ENCODE measurements around the gene ARHGAP9.

The ARHGAP9 gene

DNA sequence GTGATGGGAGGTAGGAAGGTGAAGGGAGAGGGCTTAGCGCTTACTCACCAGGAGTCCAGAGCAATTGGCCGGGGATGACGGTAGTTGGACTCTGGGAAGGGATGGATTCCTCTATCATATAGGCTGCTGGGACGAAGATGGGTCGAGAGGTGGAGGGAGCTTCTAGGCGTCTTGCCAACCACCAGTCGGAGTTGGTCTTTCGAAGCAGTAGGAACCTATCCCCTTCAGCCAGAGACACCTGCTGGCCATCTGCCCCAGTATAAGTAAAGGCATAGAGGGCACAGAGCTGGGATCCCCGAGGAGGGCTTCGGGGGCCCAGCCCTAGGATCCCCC lies 657 bp downstream of the ARHGAP9 start:
- Histone ChIP-seq H3K9me2 (replicated peaks; ENCODE audit: control insufficient read depth, low read length) (no peaks in the 10 kb centered on the region), H3F3A (ENCODE audit: control insufficient read depth, insufficient read depth) (peaks cover 18% of the 10 kb centered on the region), H3K4me2 (ENCODE audit: low read length) (peak overlapping the region; percentile 98), H3K36me3 (ENCODE audit: control insufficient read depth, low read length) (peaks cover 23% of the 10 kb centered on the region), H3K9me3 (ENCODE audit: control insufficient read depth, insufficient read depth, low read length) (no peaks in the 10 kb centered on the region), H3K4me3 (ENCODE audit: low read length) (peak overlapping the region; percentile 90), H4K20me1 (ENCODE audit: control insufficient read depth, insufficient read depth, low read depth, low read length) (no peaks in the 10 kb centered on the region), H3K27ac (ENCODE audit: low read depth, low read length) (peak overlapping the region; percentile 97), H3K4me1 (ENCODE audit: control insufficient read depth, low read length) (peaks cover 67% of the 10 kb centered on the region), H3K79me2 (ENCODE audit: control insufficient read depth, low read length) (peaks cover 24% of the 10 kb centered on the region), H3K27me3 (ENCODE audit: control insufficient read depth, low read length) (no peaks in the 10 kb centered on the region)
- TF ChIP-seq, protein P1, sequence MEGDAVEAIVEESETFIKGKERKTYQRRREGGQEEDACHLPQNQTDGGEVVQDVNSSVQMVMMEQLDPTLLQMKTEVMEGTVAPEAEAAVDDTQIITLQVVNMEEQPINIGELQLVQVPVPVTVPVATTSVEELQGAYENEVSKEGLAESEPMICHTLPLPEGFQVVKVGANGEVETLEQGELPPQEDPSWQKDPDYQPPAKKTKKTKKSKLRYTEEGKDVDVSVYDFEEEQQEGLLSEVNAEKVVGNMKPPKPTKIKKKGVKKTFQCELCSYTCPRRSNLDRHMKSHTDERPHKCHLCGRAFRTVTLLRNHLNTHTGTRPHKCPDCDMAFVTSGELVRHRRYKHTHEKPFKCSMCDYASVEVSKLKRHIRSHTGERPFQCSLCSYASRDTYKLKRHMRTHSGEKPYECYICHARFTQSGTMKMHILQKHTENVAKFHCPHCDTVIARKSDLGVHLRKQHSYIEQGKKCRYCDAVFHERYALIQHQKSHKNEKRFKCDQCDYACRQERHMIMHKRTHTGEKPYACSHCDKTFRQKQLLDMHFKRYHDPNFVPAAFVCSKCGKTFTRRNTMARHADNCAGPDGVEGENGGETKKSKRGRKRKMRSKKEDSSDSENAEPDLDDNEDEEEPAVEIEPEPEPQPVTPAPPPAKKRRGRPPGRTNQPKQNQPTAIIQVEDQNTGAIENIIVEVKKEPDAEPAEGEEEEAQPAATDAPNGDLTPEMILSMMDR (IDR thresholded peaks at IDR 0.05; ENCODE audit: low read depth, low read length, poor library complexity, severe bottlenecking) = peak; percentile 30
- TF ChIP-seq EZH2phosphoT487 (IDR thresholded peaks at IDR 0.05; ENCODE audit: borderline replicate concordance, low read length) = no peak

DNA sequence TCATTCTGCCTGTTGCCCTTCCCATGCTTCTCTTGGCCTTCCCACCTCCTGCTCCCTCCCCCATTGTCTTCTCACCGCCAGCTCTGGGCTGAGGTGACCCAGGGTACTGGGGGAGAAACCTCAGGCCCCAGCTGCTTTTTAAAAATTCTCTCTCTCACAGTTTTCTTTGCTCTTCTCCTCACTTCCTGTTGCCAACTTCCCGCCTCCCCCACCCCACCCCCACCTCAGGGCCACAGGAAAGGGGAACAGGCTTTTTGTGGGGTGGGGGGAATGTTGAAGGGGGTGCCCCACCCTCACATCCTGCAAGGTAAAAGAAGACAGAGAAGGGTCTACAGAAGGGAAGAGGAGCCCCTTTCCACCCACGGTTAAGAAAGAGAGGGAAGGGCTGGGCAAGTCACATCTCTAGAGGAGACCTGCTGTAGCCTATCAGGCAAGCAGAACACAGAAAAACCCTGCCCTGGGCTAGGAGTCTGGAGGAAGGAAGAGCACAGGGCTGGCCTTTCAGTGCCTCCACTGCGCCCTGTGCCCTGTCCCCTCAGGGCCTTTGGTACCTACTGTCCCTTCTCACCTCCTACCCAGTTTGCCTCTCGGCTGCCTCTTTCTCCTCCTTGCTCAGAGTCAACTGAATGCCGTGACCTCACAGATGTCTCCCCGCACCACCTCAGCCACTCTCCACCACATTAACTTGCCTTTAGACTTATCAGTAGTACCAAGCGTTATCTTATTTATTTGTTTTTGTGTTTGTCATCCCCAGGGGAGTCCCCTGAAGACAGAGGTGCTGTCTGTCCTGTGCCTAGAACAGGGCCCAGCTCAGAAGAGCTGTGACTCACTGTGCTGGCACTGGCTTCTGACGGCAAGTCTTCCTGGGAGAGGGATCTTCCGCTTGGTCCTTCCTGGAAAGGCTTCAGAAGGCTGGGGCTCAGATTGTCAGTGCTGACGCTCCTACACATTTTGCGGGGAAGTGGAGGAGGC lies 1.7 kb downstream of the ARHGAP9 start:
- H3K4me2 ChIP-seq (ENCODE audit: low read length) = peak overlapping the region; percentile 98
- H3K9me2 ChIP-seq (replicated peaks; ENCODE audit: control insufficient read depth, low read length) = no peaks in the 10 kb centered on the region
- H3K79me2 ChIP-seq (ENCODE audit: control insufficient read depth, low read length) = peaks cover 24% of the 10 kb centered on the region
- peaks cover 60% of the 10 kb centered on the region for H3K4me1 ChIP-seq (ENCODE audit: control insufficient read depth, low read length)
- H3K9me3 ChIP-seq (ENCODE audit: control insufficient read depth, insufficient read depth, low read length) = no peaks in the 10 kb centered on the region
- H3F3A ChIP-seq (ENCODE audit: control insufficient read depth, insufficient read depth) = peaks cover 18% of the 10 kb centered on the region
- H3K27ac ChIP-seq (ENCODE audit: low read depth, low read length) = peak overlapping the region; percentile 97
- H3K4me3 ChIP-seq (ENCODE audit: low read length) = peak overlapping the region; percentile 90
- no peaks in the 10 kb centered on the region for H4K20me1 ChIP-seq (ENCODE audit: control insufficient read depth, insufficient read depth, low read depth, low read length)
- no peaks in the 10 kb centered on the region for H3K27me3 ChIP-seq (ENCODE audit: control insufficient read depth, low read length)
- no peak for TF ChIP-seq EZH2phosphoT487 (IDR thresholded peaks at IDR 0.05; ENCODE audit: borderline replicate concordance, low read length)
- TF ChIP-seq, protein P1 (IDR thresholded peaks at IDR 0.05; ENCODE audit: low read depth, low read length, poor library complexity, severe bottlenecking) = no peak
- H3K36me3 ChIP-seq (ENCODE audit: control insufficient read depth, low read length) = peaks cover 29% of the 10 kb centered on the region

DNA sequence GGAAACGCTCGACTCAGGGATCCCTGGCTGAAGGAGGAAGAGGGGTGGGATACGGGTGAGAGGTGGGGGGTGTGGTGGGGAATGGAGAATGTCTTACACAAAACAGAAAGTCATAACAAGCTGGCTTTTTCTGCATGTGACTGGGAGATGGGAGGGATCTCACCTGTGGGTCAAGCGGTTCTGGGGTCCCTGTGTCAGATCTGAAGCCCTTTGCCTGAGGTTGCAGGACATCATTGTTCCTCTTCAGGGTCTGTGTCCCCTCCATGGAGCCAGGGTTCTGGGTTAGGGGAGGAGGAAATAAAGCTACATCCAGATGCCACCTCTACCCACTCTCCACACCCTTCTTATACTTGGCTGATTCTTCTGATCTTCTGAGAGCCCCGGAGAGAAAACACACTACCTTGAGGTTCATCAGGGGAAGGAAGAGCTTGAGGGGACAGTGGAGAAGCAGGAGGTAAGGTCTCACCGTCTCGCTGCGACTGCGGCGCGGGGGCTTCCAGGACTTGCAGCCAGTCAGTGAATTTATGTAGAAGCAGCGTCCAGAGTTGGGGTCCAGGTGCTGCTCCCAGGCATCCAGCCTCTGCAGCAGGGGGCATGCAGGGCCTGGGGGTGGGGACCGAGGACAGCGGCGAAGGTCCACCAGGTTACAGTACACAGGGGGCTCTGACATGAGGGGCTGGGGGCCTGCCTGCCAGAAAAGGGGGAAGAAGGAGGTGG lies 2.5 kb downstream of the ARHGAP9 start:
- TF ChIP-seq, protein P1 (IDR thresholded peaks at IDR 0.05; ENCODE audit: low read depth, low read length, poor library complexity, severe bottlenecking) = no peak
- TF ChIP-seq EZH2phosphoT487 (IDR thresholded peaks at IDR 0.05; ENCODE audit: borderline replicate concordance, low read length) = no peak
- Histone ChIP-seq H3K4me3 (ENCODE audit: low read length) (peak overlapping the region; percentile 90), H3K27ac (ENCODE audit: low read depth, low read length) (peak overlapping the region; percentile 97), H3K9me2 (replicated peaks; ENCODE audit: control insufficient read depth, low read length) (no peaks in the 10 kb centered on the region), H3K27me3 (ENCODE audit: control insufficient read depth, low read length) (no peaks in the 10 kb centered on the region), H3K4me1 (ENCODE audit: control insufficient read depth, low read length) (peaks cover 56% of the 10 kb centered on the region), H4K20me1 (ENCODE audit: control insufficient read depth, insufficient read depth, low read depth, low read length) (no peaks in the 10 kb centered on the region), H3K36me3 (ENCODE audit: control insufficient read depth, low read length) (peaks cover 37% of the 10 kb centered on the region), H3F3A (ENCODE audit: control insufficient read depth, insufficient read depth) (peaks cover 18% of the 10 kb centered on the region), H3K4me2 (ENCODE audit: low read length) (peak overlapping the region; percentile 98), H3K79me2 (ENCODE audit: control insufficient read depth, low read length) (peaks cover 24% of the 10 kb centered on the region), H3K9me3 (ENCODE audit: control insufficient read depth, insufficient read depth, low read length) (no peaks in the 10 kb centered on the region)
